Mammary epithelial cell (primary cell): ENCODE data around the gene PPFIBP2.

Experiments used
- CTCF ChIP-seq, 2 donors: IDR thresholded peaks in 1 of 2; conservative IDR thresholded peaks in 1 of 2; 2 replicates each; pipeline ENCODE4 v1.5.1; 2011 to 2012; ENCODE audit warnings: inconsistent platforms in 2 of 2, low read length in 2 of 2, mild to moderate bottlenecking in 2 of 2, control low read depth in 1 of 2, low read depth in 1 of 2; ENCODE audit not compliant: insufficient read depth in 1 of 2; ENCODE audit errors: extremely low read depth in 1 of 2
- EZH2 ChIP-seq: IDR thresholded peaks from 2 replicates; pipeline ENCODE4 v1.6.1; 2012; ENCODE audit warnings: low read length, inconsistent platforms, borderline replicate concordance

- TF ChIP-seq CTCF (conservative IDR thresholded peaks at IDR 0.05 in 1 of 2, IDR thresholded peaks at IDR 0.05 in 1 of 2; ENCODE audit: extremely low read depth in 1 of 2, insufficient read depth in 1 of 2, low read depth in 1 of 2, low read length in 2 of 2) (no peak), EZH2 (no peak)
Observed at GRCh38 chr11:7600205-7600775, 86.5 kb downstream of the PPFIBP2 start.
